Frontal cortex (tissue), 4 donors: ENCODE data around the gene ZNF215. TPM values are rescaled to one million over a fixed set of nuclear protein-coding genes. Genes with fewer than 3 reads are reported as not detected.
"Not testable (repeated sequence)": the region's sequence is repeated elsewhere in the genome, so short reads cannot be mapped to it uniquely, and the experiment has no call there.

Experiments
- DNase-seq, 2 donors: peaks; one replicate each; pipeline ENCODE4 v3.0.0; 2012; ENCODE audit warnings: low spot score in 2 of 2
- FAIRE-seq: peaks from 2 replicates; lab custom pipeline; 2012; peaks lifted over from hg19 to GRCh38; lab: Jason Lieb, UNC
- total RNA-seq: library from RNA; depleted of rRNA; stranded (reverse); fragments of >200 nt; gene quantifications from one replicate; pipeline ENCODE4 v1.2.3, GENCODE V29; 2014
- donor health status: control.
- donor health status: control.
- donor health status: control.

Gene ZNF215
- total RNA-seq, 1 donor from 2014 or later: 5.3 TPM

DNA sequence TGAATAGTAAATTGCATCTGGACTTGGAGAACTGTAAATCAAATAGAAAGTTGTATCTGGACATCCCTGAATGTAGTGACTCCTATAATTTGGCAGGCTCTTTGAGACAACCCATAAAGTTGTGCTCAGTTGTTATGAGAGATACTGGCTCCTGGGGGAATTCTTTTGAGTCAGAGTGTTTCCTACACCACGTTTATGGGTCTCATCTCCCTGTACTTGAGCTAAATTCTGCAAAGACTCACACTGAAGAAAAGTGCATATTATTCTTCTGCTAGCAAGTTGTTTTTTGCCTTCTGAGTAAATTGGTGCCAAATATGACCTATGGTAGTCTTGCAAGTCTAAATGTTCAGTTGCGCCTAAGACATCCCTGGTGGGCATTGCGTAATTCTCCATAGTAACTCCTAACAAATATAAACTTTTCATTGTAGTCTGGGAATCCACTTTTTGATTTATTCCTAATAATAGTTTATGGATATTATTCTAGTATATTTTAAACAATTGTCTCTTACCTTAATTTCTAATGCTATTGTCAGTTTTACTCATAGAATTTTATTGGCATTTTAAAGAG lies 5.0 kb downstream of the ZNF215 start:
- FAIRE-seq: no peak
- no peak for DNase-seq

- FAIRE-seq (no peak), DNase-seq (no peak)
These were observed 5.9 kb downstream of the ZNF215 start for GRCh38 chr11:6932145-6932544.

- FAIRE-seq: no peak
- DNase-seq: no peak
These were observed 15.7 kb downstream of the ZNF215 start for GRCh38 chr11:6941970-6942369.

- no peak for DNase-seq
- no peak for FAIRE-seq
These were observed 16.9 kb downstream of the ZNF215 start for GRCh38 chr11:6943131-6943530.

DNA sequence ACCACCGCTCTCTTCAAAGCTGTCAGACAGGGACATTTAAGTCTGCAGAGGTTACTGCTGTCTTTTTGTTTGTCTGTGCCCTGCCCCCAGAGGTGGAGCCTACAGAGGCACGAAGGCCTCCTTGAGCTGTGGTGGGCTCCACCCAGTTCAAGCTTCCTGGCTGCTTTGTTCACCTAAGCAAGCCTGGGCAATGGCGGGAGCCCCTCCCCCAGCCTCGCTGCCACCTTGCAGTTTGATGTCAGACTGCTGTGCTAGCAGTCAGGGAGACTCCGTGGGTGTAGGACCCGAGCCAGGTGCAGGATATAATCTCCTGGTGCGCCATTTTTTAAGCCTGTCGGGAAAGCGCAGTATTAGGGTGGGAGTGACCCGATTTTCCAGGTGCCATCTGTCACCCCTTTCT lies 28.0 kb downstream of the ZNF215 start:
- FAIRE-seq, DNase-seq: not testable (repeated sequence)

DNA sequence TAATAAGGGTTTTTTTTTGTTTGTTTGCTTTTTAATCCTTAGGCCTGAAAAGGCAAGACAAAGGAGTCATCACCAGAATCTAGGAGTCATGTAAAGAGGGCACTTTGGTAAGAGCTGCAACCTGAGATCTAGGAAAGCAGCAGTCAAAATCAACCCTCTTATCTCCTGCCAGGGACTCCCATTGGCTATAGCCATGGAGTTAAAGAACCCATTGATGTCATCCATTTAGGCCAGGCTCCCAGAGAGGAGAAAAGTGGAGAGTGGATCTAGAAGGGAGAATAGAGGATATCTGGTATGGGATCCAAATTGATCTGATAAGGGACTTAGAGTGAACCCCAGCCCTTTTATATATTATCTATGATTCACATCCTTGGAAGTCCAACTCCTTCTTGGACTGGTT lies 35.9 kb downstream of the ZNF215 start:
- FAIRE-seq (no peak), DNase-seq (no peak)

GRCh38 chr11:6962673-6963072 lies 36.4 kb downstream of the ZNF215 start:
- no peak for FAIRE-seq

GRCh38 chr11:6968816-6969215 lies 42.6 kb downstream of the ZNF215 start:
- FAIRE-seq: no peak
- no peak for DNase-seq

More at GRCh38 chr11:6962673-6963072, 36.4 kb downstream of the ZNF215 start:
- no peak for DNase-seq

- not testable (repeated sequence) for DNase-seq, FAIRE-seq
These were observed 43.6 kb downstream of the ZNF215 start for GRCh38 chr11:6969854-6970253.

GRCh38 chr11:6979365-6979764 lies 53.1 kb downstream of the ZNF215 start:
- DNase-seq (no peak), FAIRE-seq (no peak)

DNA sequence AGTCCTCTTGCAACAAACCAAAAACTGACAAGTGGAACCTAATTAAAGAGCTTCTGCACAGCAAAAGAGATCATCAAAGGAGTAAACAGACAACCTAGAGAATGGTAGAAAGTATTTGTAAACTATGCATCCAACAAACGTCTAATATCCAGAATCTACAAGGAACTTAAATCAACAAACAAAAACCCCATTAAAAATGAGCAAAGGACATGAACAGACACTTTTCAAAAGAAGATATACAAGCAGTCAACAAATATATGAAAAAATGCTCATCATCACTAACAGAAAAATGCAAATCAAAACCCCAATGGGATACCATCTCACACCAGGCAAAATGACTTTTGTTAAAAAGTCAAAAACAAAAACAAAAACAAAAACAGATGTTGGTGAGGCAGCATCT lies 60.3 kb downstream of the ZNF215 start:
- FAIRE-seq (no peak), DNase-seq (no peak)

- DNase-seq (no peak), FAIRE-seq (no peak)
These were observed 62.3 kb downstream of the ZNF215 start for GRCh38 chr11:6988506-6988905.

DNA sequence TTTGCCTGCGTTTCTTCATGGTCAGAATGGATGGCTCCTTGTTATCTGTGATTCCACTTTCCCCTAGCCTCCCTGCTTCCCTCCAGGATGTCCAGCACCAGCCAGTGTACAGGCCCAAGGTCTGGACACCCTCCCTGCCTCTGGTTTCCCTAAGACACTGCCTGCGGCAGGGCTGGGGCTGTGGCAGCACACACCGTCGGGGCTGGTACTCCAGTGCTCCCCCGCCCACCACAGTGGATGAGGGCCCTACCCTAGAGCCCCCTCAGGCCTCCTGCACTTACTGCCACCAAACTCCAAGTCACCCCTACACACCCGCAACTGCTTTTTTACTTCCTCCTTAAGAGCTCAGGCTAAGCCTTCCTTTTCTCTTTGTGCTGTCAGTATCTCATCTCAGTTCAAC lies 65.0 kb downstream of the ZNF215 start:
- FAIRE-seq (no peak), DNase-seq (no peak)

DNA sequence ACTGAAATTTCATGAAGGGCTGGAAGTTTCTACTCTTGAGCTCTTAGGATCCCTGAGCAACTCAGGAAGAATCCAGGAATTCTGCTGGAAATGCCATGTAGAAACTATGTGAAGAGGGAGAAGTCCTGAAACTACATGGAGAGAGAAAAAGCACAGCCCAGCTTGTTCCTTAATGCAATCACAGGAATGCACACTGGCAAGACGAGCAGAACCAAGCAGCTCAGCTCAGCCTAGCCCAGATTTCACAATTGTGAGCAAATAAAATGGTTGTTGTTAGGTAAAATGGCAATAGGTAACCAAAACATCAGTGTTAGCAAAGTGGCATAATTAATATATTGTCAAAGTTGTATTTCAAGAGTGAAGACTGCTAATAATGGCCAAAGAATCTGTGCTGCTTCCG lies 65.8 kb downstream of the ZNF215 start:
- DNase-seq (no peak), FAIRE-seq (no peak)

GRCh38 chr11:6992457-6993417 lies 66.5 kb downstream of the ZNF215 start:
- FAIRE-seq (no peak), DNase-seq (no peak)

GRCh38 chr11:6995703-6996102 lies 69.5 kb downstream of the ZNF215 start:
- FAIRE-seq: no peak
- no peak for DNase-seq

DNA sequence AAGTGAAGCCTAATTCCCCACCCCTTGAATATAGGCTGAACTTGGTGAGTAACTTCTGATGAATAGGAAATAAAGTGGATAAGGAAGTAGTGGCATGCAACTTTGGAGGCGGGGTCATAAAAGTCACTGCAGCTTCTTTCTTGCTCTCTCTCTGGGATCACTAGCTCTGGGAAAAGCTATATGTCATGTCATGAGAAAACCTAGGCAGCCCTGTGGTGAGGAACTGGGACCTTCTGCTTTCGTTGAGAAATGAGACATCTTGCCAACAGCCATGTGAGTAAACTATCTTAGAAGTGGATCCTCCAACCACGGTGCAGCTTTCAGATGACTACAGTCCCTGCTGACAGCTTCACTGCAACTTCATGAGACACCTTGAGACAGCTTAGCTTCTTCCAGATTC lies 78.3 kb downstream of the ZNF215 start:
- DNase-seq: no peak
- no peak for FAIRE-seq
